ENCODE results near the gene SPDYE4.

Gene SPDYE4

DNA sequence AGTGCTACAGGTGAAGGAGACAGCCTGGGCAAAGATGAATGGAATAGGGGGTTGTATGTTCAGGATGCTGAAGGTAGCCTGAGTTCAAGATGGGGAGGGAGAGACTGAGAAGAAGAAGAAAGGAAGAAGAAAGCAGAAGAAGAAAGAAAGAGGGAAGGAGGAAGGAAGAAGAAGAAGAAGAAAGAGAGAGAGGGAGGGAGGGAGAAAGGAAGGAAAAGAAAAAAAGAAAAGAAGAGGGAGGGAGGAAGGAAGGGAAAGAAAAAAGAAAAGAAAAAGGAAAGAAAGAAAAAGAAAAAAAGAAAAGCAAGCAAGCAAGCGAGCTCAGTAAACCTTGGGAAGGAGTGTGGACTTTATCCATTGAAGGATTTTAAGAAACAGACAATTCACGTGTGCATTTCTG is 21.6 kb downstream of the SPDYE4 start:
- no peak for DNase-seq

DNA sequence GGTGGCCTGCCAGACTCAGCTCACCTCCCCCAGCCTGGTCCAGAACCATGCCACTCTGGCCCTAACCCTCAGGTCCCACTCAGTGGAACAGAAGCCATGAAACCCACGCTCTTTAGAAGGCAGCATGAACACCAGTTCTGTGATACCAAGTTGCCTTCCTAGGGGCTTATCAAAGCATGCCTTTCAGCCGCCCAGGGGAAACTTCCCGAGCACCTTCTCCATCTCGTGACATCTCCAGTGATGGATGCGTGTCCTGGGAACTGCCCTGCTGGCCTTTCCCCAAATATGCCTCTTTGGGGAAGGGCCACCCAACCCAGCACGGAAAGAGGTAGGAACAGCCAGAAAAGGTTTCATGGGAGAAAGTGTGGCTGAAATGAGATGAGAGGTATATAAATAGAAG is 22.0 kb downstream of the SPDYE4 start:
- no peak for DNase-seq

DNA sequence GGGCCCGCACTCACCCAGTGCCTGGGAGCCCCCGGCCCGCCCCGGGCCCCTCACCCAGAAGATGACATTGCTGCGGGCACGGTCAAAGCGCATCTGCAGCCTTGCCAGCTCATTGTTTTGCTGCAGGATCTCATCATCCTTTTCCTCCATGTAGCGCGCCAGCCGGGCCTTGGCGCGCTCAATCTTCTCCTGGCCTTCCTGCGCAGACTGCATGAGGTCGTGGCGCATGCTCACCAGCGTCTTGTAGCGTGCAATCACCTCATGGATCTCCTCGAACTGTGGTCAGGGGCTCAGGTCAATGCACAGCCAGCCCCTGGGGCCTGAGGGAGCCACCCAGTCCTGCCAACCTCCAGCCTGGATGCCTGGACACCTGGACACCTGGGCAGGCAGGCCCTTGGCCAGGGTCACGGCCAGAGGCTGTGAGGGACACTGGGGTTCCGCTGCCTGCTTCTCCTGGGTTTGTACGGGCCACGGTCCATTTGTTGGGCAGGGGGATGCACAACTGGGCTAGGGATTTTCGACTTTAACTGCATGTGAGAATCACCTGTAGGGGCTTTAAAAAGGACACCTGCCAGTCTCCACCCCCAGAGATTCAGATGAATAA is 22.9 kb downstream of the SPDYE4 start:
- DNase-seq: no peak

DNA sequence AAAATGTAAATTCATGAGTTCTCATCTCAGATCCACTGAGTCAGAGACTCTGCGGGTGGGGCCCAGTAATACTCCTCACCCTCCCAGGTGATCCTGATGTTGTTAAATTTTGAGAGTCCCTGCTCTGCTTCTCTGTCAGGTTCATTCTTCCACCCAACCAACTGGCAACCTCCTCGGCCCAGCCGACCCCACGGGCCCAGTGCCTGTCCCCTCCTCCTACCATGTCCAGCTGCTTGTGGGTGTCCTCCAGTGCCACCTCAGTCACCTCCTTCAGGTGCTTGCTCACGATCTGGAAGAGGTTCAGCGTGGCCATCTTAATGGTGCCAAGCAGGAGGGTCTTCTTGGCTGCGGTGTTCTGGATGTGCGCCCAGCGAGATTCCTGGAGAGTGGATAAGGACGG is 23.5 kb downstream of the SPDYE4 start:
- no peak for DNase-seq

DNA sequence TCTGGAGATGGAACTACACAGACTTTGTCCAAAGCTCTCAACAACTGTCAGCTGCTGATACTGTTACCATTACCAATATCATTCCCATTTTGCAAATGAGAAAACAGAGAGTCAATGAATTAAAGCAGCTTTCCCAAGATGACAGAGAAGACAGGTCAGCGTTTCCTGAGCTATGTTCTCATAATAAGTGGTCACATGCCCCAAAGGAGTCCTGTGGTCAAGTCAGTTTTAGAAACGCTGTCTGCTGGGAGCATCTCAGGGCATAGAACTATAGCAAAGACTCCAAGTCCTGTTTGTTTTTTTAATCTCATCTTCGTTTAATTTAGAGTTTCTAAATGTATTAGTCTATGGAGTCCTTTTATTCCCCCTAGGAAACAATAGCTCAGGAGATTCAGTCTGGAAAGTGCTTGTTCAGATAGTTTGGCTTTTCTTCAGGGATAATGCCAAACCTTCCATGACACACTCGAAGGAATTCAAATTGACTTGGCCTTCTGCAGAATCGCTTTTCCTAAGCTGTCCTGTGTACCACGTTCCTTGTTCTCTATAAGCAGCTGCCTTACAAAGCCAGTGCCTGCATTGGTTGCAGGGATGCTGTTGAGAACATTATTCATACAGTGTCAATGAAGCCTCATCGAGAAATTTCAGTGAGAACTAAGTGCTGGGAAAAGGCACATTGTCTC is 25.8 kb downstream of the SPDYE4 start:
- no peak for DNase-seq

DNA sequence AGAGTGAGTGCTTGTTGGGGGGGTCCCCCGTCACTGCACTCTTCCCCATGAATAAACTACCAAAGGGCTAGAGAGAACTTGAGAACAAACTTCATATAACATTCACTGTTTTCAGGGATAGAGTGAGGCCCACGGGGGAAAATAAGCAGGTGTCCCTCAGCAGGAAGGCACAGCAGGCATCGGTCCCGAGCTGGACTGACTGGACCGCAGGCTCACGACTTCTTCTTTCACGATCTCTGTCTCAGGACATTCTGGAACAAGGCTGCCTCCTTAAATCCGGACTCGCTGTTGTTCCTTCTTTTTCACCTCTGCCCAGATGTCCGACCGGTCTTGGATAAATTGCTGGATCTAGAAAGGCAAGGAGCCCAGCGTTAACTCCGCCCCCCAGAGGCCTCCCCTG is 28.5 kb downstream of the SPDYE4 start:
- no peak for DNase-seq

DNA sequence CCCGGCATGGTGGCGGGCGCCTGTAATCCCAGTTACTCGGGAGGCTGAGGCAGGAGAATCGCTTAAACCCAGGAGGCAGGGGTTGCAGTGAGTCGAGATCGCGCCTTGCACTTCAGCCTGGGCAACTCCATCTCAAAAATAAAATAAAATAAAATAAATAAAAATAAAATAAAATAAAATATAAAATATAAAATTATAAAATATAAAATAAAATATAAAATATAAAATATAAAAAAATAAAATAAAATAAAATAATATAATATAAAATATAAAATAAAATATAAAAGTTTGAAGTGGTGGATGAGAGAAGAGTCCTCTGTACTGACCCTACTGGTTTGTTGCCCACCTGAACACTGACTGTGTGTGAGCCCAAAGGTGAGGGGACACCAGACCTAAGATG is 28.9 kb downstream of the SPDYE4 start:
- DNase-seq: no peak

DNA sequence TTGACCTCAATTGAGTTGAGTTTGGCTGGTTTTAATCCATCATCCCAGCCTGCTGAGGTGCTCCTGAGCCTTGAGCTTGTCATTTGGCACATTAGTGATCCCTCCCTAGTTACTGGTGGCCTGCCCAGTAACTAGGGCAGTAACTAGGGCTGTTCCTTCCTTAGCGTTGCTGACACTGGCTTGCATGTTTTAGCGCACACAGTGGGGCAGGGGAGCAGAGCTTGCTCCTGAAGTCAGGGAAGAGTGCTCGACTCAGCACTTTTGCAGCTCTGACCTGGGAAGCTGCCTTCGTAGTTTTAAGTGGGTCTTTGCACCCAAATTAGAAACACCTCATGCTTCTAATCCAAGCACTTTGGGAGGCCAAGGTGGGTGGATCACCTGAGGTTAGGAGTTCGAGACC is 29.4 kb downstream of the SPDYE4 start:
- no peak for DNase-seq

DNA sequence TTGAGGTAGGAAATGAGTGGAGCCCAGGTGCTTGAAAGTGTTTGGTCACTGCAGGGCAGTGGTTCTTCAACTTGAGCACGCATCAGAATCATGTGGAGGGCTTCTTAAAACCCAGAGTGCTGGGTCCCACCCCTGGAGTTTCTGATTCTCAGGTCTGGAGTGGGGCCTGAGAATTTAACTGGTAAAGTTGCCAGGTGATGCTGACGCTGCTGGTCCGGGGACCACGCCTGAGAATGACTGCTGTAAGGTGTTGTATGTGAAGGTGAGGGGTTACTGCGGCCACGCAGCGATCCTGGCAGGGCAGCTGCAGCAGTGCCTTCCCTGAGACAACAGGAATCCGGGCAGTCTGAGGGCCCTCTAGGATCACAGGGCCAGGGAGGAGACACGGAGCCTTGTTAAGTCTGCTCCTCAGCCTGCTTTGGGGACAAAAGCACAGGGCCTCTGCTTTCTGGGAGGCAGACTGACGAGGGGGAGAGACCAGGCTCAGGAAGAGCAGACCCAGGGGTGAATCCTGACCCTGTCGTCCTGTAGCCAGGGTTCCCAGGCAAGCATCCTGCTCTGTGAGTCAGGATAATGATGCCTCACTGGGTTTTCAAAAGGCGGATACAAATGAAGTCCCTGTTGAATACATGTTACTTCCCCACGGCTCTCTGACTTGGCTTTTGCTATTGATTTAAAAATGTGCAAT is 30.0 kb downstream of the SPDYE4 start:
- no peak for DNase-seq

DNA sequence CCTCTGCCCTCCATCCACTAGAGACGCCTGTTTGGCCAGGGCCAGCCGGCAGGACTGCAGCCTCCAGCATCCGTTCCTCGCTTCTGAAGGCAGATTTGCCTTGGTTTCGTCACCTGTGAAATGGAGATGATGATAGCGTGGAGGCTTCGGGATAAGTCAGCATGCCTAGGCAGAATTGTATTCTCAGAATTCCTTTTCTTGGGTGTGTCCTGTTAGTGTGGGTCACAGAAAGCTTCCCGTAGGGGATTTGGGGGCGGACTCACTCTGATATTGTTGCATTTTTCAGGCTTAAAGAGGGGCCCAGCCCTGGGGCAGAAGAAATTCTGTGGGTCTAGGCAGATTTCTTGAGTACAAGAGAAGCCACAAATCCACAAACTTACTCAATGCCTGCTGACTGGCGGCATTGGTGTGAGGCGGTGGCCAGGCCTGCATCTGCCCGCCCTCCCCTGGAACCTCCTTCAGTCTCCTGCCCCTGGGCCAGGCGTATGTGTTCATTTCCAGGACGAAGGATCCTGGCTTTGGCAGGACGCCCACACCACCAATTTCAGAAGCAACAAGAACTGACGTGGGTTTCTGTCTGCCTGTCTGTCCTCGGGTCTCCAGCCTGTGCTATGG is 31.3 kb downstream of the SPDYE4 start:
- DNase-seq: no peak

DNA sequence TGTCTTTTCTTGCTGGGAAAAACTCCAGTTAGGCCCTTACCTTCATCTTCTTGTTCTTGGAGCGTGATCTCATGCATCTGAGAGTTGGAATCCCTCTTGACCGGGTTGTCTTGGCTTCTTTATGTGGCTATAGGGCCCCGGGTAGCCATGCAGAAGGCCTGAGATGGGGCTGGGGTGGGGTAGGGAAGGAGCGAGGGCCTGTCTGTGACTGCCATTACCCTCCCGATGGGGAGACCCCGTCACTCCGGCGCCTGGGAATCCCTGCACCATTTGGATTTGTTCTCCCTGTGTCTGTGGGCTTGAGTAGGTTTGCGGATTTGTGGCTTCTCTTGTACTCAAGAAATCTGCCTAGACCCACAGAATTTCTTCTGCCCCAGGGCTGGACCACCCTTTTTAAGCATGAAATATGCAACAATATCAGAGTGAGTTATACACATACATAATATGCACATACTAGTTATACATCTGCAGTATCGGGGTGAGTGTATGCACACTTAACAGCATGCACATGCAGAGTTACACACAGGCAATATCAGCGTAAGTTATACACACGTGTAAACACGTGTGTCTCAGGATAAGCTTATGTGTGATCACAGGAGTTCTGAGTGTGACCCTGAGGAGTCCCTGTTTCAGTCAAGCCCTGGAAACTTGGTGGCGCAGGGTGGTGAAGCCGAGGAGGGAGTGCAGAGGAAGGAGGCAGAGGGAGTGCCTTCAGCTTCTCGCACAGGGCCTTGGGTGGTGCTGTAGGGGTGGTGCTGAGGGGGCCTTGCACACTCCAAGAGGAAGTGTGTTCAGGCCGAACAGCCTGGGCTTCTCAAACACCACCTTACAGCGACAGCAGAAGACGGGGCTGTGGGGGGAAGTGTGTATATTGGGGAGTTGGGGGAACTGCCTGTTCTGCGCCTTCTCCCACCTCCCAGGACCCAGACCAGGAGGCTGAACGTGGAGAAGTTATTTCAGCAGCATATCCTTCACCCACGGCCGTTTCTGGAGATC is 32.2 kb downstream of the SPDYE4 start:
- DNase-seq: no peak

DNA sequence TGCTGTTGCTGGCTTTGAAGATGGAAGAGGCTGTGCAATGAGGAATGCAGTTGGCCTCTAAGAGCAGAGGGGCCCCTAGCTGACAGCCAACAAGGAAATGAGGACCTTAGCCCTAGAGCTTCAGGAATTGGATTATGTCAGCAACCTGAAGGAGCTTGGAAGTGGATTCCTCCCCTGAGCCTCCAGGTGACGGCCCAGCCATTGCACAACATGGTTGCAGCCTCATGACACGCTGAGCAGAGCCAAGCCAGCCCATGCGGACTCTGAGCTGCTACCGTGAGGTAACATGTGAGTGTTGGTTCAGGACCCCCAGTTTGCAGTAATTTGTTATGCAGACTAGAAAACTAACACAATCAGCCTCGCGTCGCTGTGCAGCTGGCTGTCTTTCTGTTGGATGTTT is 33.9 kb downstream of the SPDYE4 start:
- no peak for DNase-seq

DNA sequence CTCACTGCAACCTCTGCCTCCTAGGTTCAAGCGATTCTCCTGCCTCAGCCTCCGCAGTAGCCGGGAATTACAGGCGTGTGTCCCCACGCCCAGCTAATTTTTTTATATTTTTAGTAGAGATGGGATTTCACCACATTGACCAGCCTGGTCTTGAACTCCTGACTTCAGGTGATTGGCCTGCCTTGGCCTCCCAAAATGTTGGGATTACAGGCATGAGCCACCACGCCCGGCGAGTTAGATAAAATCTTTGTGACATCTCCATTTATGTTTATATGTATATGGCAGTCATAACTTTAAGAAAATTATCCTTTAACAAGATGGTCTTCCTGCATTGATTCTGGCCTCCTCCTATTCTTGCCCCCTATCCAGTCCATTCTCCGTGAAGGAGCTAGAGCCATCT is 37.8 kb downstream of the SPDYE4 start:
- DNase-seq: no peak

DNA sequence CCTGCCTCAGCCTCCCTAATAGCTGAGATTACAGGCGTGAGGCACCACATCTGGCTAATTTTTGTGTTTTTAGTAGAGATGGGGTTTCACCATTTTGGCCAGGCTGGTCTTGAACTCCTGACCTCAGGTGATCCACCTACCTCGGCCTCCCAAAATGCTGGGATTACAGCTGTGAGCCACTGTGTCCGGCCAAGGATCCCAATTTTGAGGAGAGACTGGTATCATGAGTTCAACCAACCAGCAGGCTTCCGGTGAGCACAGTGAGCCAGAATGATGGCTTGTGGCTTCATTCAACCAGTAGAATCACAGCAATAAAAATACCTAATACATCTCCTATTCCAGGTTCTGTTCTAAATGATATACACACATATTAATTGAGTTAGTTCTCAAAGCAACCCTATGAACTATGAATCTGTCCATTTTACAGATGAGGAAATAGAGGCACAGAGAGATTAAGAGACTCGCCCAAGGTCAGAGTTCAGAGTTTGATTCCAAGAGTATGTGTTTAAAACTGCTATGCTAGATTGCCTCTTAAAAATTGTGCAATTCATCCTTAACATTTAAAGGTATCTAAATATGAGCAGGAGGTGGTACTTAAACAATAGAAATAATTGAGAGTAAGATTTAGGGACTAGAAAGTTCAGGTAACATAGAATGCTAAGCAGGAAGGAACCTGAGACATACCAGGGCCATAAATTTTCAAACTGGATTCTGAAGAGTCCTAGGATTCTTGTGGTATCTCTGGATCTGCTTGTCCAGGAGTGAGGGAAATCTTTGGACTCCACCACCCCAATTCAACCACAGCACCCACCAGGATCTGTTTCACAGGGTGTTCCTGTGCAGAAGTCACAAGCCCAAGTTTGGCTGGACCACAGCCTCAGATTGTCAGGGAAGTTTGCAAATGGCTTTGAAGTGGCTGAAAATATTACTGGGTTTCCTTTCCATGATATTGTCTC is 38.8 kb downstream of the SPDYE4 start:
- no peak for DNase-seq

DNA sequence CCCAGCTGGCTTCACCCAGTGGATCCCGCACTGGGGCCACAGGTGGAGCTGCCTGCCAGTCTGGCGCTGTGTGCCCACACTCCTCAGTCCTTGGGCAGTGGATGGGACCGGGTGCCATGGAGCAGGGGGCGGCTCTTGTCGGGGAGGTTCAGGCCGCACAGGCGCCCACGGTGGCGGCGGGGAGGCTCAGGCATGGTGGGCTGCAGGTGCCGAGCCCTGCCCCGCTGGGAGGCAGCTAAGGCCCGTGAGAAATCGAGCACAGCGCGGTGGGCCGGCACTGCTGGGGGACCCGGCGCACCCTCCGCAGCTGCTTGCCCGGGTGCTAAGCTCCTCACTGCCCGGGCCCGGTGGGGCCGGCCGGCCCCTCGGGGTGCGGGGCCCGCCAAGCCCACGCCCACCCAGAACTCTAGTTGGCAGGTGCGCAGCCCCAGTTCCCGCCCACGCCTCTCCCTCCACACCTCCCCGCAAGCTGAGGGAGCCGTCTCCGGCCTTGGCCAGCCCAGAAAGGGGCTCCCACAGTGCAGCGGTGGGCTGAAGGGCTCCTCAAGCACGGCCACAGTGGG is 40.3 kb downstream of the SPDYE4 start:
- DNase-seq: no peak

DNA sequence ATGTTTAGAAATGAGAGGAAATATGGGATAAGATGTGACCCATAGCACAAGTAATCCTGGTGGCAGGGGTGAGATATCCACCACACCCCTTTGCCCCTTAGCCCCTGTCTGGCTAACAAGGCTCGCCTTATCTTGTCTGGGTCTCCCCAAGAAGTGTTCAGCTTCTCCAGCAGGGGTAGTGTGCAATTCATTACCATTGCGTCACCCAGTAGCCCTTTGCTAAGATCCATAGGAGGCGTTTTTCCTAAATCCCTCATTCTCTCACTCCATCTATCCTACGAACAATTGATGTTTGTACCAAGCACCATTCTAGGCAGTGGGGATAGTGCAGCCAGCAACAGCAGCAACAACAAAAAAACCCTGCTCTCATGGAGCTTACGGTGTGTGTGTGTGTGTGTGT is 44.5 kb downstream of the SPDYE4 start:
- no peak for DNase-seq

DNA sequence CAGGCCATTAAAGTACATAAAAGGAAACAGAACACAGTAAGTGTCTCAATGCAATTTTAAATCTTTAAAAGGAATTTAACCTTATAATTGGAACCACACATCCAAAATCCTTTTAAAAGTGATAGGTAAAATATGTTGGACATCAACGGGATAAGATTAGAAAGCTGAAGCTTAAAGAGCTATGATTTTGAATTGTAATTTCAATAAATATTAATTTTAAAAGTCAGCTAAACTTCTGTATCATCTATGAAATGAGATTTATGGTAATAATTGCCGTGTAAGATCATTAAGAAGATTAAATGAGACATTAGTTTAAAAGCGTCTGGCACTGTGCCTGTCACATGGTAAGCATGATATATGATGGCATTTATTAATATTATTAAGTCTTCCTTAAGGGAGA is 45.0 kb downstream of the SPDYE4 start:
- DNase-seq: no peak

DNA sequence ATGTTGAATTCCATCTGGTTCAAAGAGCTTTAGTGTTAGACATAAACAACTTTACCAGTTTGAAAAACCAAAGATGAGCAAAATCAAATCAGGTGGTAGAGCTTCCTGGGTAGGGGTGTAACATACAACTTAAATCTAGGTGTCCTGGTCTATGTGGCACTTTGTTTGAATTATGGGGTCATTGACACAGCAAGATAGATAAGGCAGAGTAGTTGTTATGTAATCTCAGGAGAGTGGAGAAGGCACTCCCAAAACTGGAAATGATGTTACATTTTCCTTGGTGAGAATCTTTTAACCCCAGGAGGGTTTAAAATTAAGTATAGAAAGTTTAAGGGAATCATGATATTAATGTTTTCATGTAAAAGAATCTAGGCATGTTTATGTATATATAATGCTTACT is 45.6 kb downstream of the SPDYE4 start:
- DNase-seq: no peak

DNA sequence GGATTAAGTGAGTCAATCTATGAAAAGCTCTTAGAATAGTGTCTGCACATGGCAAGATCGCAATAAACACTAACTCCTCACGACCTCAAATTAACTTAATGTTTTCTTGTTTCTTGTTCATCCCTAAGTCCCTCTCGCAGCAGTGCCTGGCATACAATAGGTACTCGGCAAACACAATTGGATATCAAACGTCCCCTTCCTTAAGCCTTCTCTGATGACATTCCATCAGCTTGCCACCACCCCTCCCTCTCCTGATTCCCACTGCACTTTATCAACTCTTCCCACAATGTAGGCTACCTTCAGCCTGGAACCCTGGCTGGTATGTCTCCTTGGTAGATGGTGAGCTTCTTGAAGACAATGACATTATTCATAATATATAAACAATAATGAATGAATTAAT is 47.1 kb downstream of the SPDYE4 start:
- DNase-seq: no peak

DNA sequence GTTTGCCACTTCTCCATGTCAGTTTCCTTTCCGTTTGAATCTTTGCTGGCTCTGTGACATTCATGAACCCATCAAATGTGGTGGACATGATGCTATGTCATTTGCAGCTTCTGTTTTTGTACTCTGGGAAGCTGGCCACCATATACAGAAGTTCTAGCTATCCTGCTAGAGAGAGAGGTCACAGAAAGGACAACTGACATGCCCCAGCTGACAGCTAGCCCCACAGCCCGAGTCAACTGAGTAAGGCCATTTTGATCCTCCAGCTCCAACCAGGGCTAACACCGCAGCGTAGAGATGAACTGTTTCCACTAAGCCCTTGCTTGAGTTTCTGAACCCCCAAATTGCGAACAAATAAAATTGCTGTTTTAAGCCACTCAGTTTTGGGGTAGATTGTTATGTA is 47.5 kb downstream of the SPDYE4 start:
- no peak for DNase-seq

DNA sequence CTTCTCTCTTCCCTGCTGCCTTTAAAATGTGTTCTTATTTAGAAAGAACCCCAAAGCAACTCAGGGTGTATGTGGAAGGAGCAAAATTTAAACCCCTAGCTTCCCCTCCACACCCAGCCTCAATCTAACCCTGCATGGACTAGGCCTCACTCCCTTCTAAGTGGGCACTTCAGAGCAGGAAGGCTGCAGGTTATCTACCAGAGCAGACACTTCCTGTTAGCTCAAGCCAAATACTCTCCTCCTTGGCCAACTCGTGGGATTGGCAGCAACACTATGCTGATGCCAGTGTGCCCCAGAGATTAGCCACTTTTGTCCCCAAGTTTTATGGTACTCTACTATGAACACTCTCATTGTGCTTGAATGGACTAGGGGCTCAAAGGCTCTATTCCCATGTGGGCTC is 49.3 kb downstream of the SPDYE4 start:
- DNase-seq: no peak

Measured in AML-193 (cell line).